Activated CD4-positive, alpha-beta memory T cell treated with anti-CD3 and anti-CD28 coated beads for 36 hours (primary cell): ENCODE data around the gene KLHL42. TPM values are rescaled to one million over a fixed set of nuclear protein-coding genes. Genes with fewer than 3 reads are reported as not detected.

ENCODE experiments used
- CTCF ChIA-PET: fragments of 350-600 bp; sonication (Branson Sonifier 250); formaldehyde crosslinking; loops from one replicate; lab custom pipeline; 2021; ENCODE audit warnings: antibody characterized with exemption, inconsistent platforms; lab: Charles Lee
- POLR2A ChIA-PET: fragments of 350-600 bp; sonication (Branson Sonifier 250); formaldehyde crosslinking; loops from one replicate; lab custom pipeline; 2021; ENCODE audit warnings: antibody characterized with exemption; lab: Charles Lee
- DNase-seq: peaks from one replicate; pipeline ENCODE4 v3.0.0-alpha.2; 2020
- H3K27ac Mint-ChIP-seq: one replicate; pipeline ENCODE4 v1.8.0; 2021; ENCODE audit warnings: mixed read lengths
- H3K27me3 Mint-ChIP-seq: one replicate; pipeline ENCODE4 v1.8.0; 2021; ENCODE audit warnings: mixed read lengths
- H3K36me3 Mint-ChIP-seq: one replicate; pipeline ENCODE4 v1.8.0; 2021; ENCODE audit warnings: mixed read lengths
- H3K4me1 Mint-ChIP-seq: one replicate; pipeline ENCODE4 v1.8.0; 2021; ENCODE audit warnings: low read depth, mixed read lengths
- H3K4me3 Mint-ChIP-seq: one replicate; pipeline ENCODE4 v1.8.0; 2021; ENCODE audit warnings: mild to moderate bottlenecking, mixed read lengths
- H3K9me3 Mint-ChIP-seq: one replicate; pipeline ENCODE4 v1.8.0; 2021; ENCODE audit warnings: mixed read lengths
- intact Hi-C: fragments of 100-400 bp; cut with micrococcal nuclease; formaldehyde crosslinking; loops from one replicate; pipeline ENCODE4 v1.15.1; 2023
- total RNA-seq, 2 experiments: library from RNA; stranded (reverse); gene quantifications; one replicate each; pipeline ENCODE4 v1.2.3, GENCODE V29; 2021

KLHL42 gene
- total RNA-seq, 2 experiments from 2014 or later = 8.2 to 9.1 TPM

DNA sequence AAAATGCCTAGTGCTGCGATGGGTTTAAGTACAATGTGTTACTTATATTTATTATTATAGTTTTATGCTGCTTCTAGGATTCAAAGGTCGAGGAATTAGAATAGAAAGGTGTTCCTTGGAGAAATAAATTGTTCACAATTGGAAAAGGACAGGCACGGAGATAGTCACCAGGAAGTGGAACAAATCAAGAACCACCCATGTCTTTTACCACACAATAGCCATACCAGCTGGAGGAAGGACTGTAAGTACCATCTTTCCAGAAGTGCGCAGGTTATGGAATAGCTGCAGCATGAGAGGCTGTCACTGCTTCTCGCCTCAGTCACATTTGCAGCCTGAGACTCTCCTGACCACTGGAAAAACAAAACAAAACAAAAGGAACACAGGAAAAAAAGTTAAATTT lies 40.5 kb downstream of the KLHL42 start:
- ChIA-PET CTCF (interaction anchor here (0.6 to 3.8 kb wide), 21 partner anchors 9 to 120 kb away, joined by 3 to 55 read pairs (median 7); partner anchors contain the start of genes KLHL42, MANSC4 and MRPS35), POLR2A (no interaction called here)
- H3K27ac Mint-ChIP-seq = no peak overlapping the region
- H3K4me1 Mint-ChIP-seq = peaks cover 39% of the 10 kb centered on the region
- H3K9me3 Mint-ChIP-seq = no peaks in the 10 kb centered on the region
- DNase-seq = no peak
- H3K4me3 Mint-ChIP-seq = no peak overlapping the region
- no peaks in the 10 kb centered on the region for H3K36me3 Mint-ChIP-seq
- H3K27me3 Mint-ChIP-seq = peaks cover 29% of the 10 kb centered on the region
- intact Hi-C loops = loop anchor here (5.0 kb wide), 3 partner anchors 247 to 1262 kb away; partner anchors contain the start of gene PPFIBP1

DNA sequence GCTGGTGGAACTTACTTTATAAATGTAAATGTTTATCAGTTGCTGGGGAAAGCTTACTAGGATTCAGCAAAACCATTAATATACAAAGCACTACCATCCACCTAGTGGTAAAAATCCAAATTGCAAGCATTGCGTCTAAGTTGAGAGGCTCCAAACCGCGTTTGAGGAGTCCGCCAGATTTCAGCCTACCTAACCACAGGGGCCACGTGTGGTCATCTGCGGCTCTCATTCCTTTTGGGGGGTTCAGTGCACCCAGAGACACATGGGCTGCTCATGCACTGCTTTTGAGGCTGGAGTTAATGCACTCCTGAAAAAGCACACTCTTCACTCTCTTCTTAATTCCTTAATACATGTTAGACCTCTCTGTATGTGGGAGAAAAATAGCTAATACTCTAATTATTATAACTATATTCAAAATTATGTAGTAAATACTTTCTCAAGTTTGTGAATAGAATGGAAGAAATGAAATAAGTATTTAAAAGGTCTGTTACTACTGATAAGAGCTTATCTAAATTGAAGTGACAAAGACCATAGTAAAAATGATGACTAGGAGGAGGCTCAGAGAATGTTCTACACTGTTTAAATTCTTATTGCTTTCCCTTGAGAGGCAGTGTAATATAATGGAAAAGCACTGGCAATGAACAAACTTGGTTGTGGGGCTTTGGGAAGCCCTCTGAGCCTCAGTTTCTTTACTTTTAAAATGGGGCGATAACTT lies 41.4 kb downstream of the KLHL42 start:
- intact Hi-C loops = loop anchor here (1.0 to 5.0 kb wide), 4 partner anchors 88 to 1261 kb away; partner anchors contain the start of gene PPFIBP1
- no peak overlapping the region for H3K4me3 Mint-ChIP-seq
- no peak overlapping the region for H3K27ac Mint-ChIP-seq
- no peaks in the 10 kb centered on the region for H3K36me3 Mint-ChIP-seq
- peak; percentile 28 for DNase-seq
- CTCF ChIA-PET = interaction anchor here (0.6 to 3.8 kb wide), 36 partner anchors 8 to 1266 kb away, joined by 3 to 55 read pairs (median 4); partner anchors contain the start of genes KLHL42, MANSC4 and MRPS35
- peaks cover 43% of the 10 kb centered on the region for H3K4me1 Mint-ChIP-seq
- POLR2A ChIA-PET = interaction anchor here (1.2 to 2.0 kb wide), 4 partner anchors 16 to 41 kb away, joined by 3 to 29 read pairs (median 8); partner anchors contain the start of genes KLHL42 and MANSC4
- H3K27me3 Mint-ChIP-seq = peaks cover 33% of the 10 kb centered on the region
- H3K9me3 Mint-ChIP-seq = no peaks in the 10 kb centered on the region

GRCh38 chr12:27822076-27822712 lies 42.2 kb downstream of the KLHL42 start:
- CTCF ChIA-PET = interaction anchor here (0.6 to 3.8 kb wide), 28 partner anchors 10 to 1265 kb away, joined by 3 to 55 read pairs (median 5); partner anchors contain the start of genes KLHL42 and MANSC4
- Mint-ChIP-seq H3K9me3 (no peaks in the 10 kb centered on the region), H3K4me3 (peak overlapping the region; percentile 61), H3K4me1 (peaks cover 43% of the 10 kb centered on the region), H3K27me3 (peaks cover 33% of the 10 kb centered on the region), H3K36me3 (no peaks in the 10 kb centered on the region), H3K27ac (peak overlapping the region; percentile 83)
- intact Hi-C loops = loop anchor here (1.0 to 5.0 kb wide), 18 partner anchors 16 to 1281 kb away; partner anchors contain the start of genes KLHL42, MANSC4, MRPS35 and PPFIBP1
- POLR2A ChIA-PET = interaction anchor here (0.7 to 2.0 kb wide), 6 partner anchors 17 to 491 kb away, joined by 3 to 29 read pairs (median 6); partner anchors contain the start of genes KLHL42 and MANSC4
- peak; percentile 85 for DNase-seq

- DNase-seq = peak; percentile 40
- Mint-ChIP-seq H3K27ac (peak overlapping the region; percentile 45), H3K36me3 (no peaks in the 10 kb centered on the region), H3K4me3 (no peak overlapping the region), H3K27me3 (peaks cover 35% of the 10 kb centered on the region), H3K4me1 (peaks cover 43% of the 10 kb centered on the region), H3K9me3 (no peaks in the 10 kb centered on the region)
- ChIA-PET POLR2A (interaction anchor here (1.3 to 2.0 kb wide), 4 partner anchors 19 to 43 kb away, joined by 3 to 29 read pairs (median 8); partner anchors contain the start of genes KLHL42 and MANSC4), CTCF (interaction anchor here (0.6 to 3.8 kb wide), 7 partner anchors 21 to 118 kb away, joined by 3 to 55 read pairs (median 11); no protein-coding TSS in a partner anchor)
- intact Hi-C loops = loop anchor here (2.0 to 5.0 kb wide), 4 partner anchors 118 to 1259 kb away; partner anchors contain the start of gene PPFIBP1
These were observed 43.0 kb downstream of the KLHL42 start for GRCh38 chr12:27823038-27823437.

- H3K27me3 Mint-ChIP-seq = peaks cover 25% of the 10 kb centered on the region
- peak overlapping the region; percentile 30 for H3K27ac Mint-ChIP-seq
These were observed 44.3 kb downstream of the KLHL42 start for GRCh38 chr12:27824126-27824842.

DNA sequence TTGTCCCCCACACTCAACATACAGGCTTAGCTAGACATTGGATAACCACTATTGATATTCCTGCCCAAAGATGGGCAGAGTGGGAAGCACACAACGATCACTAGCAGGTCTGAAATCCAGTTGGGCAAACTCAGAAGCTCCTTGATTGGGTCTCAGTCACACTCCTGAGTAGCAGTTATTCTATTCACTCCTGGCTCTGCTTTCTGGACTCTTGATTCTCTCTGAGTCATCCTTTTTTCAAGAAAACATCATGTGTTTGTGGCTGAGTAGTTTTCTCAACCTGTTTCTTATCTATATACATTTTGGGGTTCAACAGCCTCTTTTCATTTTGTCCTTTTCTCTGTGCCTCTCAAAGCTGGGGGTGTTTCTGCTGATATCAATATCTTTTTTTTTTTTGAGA lies 46.0 kb downstream of the KLHL42 start:
- CTCF ChIA-PET = no interaction called here

More at GRCh38 chr12:27824126-27824842, 44.3 kb downstream of the KLHL42 start:
- Mint-ChIP-seq H3K4me3 (peak overlapping the region; percentile 23), H3K9me3 (no peaks in the 10 kb centered on the region), H3K36me3 (no peaks in the 10 kb centered on the region), H3K4me1 (peaks cover 43% of the 10 kb centered on the region)
- intact Hi-C loops = loop anchor here (5.0 kb wide), 3 partner anchors 243 to 1258 kb away; partner anchors contain the start of gene PPFIBP1
- ChIA-PET POLR2A (interaction anchor here (0.6 to 2.0 kb wide), 3 partner anchors 36 to 366 kb away, joined by 3 to 6 read pairs (median 3); partner anchors contain the start of gene CCDC91), CTCF (interaction anchor here (1.1 to 1.3 kb wide), 2 partner anchors 38 to 45 kb away, joined by 4 to 5 read pairs; partner anchors contain the start of genes KLHL42 and MANSC4)
- peak; percentile 61 for DNase-seq

DNA sequence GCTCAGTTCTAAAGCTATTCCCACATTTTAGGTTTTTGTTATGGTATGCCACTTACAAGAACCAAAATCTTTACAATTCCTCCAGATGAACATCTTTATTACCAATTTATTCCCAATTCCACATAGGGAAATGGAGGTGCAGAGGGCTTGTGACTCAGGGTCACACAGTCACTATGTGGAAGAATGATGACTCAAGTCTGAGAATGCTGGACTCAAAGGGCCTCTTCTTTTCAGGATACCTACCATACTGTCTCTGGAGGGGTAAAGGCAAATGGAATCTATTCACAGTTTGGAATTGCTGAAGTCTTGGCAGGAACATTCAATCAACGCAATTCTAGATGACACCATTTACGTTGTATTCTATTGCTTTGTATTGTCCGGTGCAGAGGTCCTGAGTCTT lies 48.2 kb downstream of the KLHL42 start:
- H3K4me1 Mint-ChIP-seq = peaks cover 23% of the 10 kb centered on the region
- intact Hi-C loops = no loop called here
- H3K27ac Mint-ChIP-seq = no peak overlapping the region
- no peak overlapping the region for H3K4me3 Mint-ChIP-seq
- DNase-seq = no peak
- peaks cover 23% of the 10 kb centered on the region for H3K27me3 Mint-ChIP-seq
- H3K36me3 Mint-ChIP-seq = no peaks in the 10 kb centered on the region
- no peaks in the 10 kb centered on the region for H3K9me3 Mint-ChIP-seq
- CTCF ChIA-PET = no interaction called here
- POLR2A ChIA-PET = no interaction called here

More for the DNA sequence above, 46.0 kb downstream of the KLHL42 start:
- Mint-ChIP-seq H3K36me3 (no peaks in the 10 kb centered on the region), H3K27ac (no peak overlapping the region), H3K9me3 (no peaks in the 10 kb centered on the region), H3K27me3 (peaks cover 23% of the 10 kb centered on the region), H3K4me1 (peaks cover 42% of the 10 kb centered on the region), H3K4me3 (no peak overlapping the region)
- intact Hi-C loops = no loop called here
- DNase-seq = no peak
- POLR2A ChIA-PET = interaction anchor here (0.6 kb wide), 3 partner anchors 54 to 1116 kb away, joined by 3 to 4 read pairs (median 3); no protein-coding TSS in a partner anchor

DNA sequence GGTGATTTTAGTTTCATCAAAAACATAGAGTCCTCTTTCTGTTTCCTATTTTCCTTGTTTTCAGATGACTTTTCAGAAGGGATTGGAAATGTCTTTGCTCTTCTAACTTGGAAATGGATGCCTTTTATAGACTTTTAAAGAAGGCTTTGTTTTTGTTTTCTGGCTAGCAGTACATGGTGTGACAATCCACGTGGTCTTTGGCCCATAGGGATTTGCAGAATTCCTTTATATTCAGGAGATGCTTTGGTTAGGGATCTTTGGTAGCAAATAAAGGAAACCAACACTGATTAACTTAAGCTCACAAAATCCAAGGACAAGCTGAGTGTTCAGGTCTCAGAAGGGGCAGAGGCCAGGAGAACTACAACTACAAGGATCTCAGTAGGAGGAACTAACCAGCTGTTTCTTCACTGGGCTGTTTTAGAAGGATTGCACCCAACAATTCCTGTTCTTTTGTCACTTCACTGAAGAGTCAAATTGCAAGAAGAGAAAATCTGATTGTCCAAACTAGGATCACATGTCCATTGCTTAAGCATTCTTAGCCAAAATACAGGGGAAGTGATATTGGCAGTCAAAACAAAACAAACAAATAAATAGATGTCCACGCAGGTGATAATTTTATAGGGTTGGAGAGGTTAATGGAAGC lies 58.6 kb downstream of the KLHL42 start:
- Mint-ChIP-seq H3K9me3 (no peaks in the 10 kb centered on the region), H3K27ac (no peak overlapping the region), H3K27me3 (no peaks in the 10 kb centered on the region), H3K4me3 (no peak overlapping the region), H3K4me1 (no peaks in the 10 kb centered on the region), H3K36me3 (no peaks in the 10 kb centered on the region)
- ChIA-PET CTCF (interaction anchor here (0.7 to 2.2 kb wide), 2 partner anchors 18 to 106 kb away, joined by 3 to 4 read pairs; no protein-coding TSS in a partner anchor), POLR2A (no interaction called here)
- intact Hi-C loops = no loop called here
- DNase-seq = no peak

DNA sequence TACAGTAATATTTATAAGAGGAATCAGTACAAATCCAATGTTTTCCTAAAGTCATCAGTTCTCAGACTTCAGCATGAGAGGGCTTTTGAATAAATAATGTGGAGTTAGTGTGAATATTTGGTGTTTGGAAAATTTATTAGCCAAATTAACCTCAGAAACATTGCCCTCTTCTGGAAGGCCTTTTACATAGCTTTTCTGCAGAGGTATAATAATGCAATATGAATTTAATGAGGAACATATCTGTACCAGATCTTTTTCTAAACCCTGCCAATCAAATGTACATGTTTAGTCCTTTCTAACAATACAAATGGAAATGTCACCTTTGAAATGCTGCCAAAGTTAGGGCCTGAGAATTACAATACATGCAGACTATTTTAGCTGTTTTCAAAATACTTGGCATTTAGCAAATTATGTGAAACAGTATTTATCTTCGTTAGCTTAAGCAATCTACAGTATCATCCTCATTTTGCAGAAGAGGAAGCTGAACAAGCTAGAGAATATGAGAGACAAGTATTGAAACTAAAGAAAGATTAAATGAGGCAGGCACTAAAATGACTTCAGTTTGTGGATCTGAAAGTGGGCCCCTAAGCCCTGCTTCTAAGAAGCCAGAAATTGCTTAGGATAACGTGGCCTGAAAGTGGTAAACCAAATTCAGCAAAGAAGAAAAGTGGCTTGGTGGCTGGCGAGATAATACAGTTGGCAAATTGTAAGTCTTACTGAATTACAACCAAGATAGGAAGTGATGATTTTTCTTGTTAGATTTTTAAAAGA lies 60.4 kb downstream of the KLHL42 start:
- Mint-ChIP-seq H3K27ac (no peak overlapping the region), H3K27me3 (no peaks in the 10 kb centered on the region), H3K9me3 (no peaks in the 10 kb centered on the region), H3K4me3 (no peak overlapping the region), H3K4me1 (no peaks in the 10 kb centered on the region), H3K36me3 (no peaks in the 10 kb centered on the region)
- ChIA-PET CTCF (interaction anchor here (1.8 kb wide), 1 partner anchor 108 kb away, joined by 10 read pairs; no protein-coding TSS in a partner anchor), POLR2A (no interaction called here)
- DNase-seq = no peak
- intact Hi-C loops = loop anchor here (2.0 kb wide), 1 partner anchor 24 kb away; no protein-coding TSS in a partner anchor

DNA sequence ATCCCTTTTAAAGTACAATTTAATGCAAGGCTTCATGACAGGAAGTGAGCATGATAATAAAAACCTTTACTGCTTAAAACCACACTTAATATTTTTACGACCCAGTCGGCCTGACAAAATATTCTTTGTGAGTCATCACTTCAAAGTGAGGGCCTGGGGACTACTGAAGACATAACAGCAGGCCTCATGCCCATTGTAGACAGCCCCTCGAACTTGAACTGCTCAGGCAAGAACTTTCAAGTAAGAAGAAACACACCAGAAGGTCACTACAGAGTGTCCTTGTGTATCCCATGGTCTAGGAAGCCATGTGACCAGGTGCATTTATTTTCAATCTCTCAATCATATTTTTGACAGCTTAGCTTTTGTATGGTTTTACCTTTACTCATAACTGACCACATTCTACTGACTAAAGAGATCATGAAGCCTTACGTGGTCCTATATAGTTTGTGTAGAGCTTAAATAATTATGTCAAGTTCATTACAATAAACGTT lies 61.4 kb downstream of the KLHL42 start:
- no peaks in the 10 kb centered on the region for H3K27me3 Mint-ChIP-seq

More for the DNA sequence above, 61.4 kb downstream of the KLHL42 start:
- CTCF ChIA-PET = interaction anchor here (0.6 kb wide), 1 partner anchor 49 kb away, joined by 3 read pairs; no protein-coding TSS in a partner anchor
- intact Hi-C loops = loop anchor here (2.0 kb wide), 1 partner anchor 23 kb away; no protein-coding TSS in a partner anchor
- Mint-ChIP-seq H3K36me3 (no peaks in the 10 kb centered on the region), H3K9me3 (no peaks in the 10 kb centered on the region), H3K27ac (no peak overlapping the region), H3K4me3 (no peak overlapping the region), H3K4me1 (no peaks in the 10 kb centered on the region)
- DNase-seq = no peak
- POLR2A ChIA-PET = no interaction called here
